CD4-positive, CD25-positive, alpha-beta regulatory T cell (primary cell): ENCODE data around the gene AADACL3. TPM values are rescaled to one million over a fixed set of nuclear protein-coding genes. Genes with fewer than 3 reads are reported as not detected.

Experiments used
- ATAC-seq, 2 donors: fragments of 150-1000 bp; cut with Tn5 transposase; one replicate each; pipeline ENCODE4 v1.10.0; 2021; ENCODE audit warnings: low read depth in 2 of 2, moderate number of reproducible peaks in 2 of 2, moderate library complexity in 1 of 2
- DNase-seq, 3 donors: peaks; one replicate each; pipeline versions ENCODE4 v3.0.0 to v3.0.0-alpha.2; 2012 to 2022; ENCODE audit warnings: mixed read lengths in 1 of 3
- H3K27ac ChIP-seq: one replicate; pipeline ENCODE4 v1.7.0; 2013; ENCODE audit warnings: mild to moderate bottlenecking, low read length; ENCODE audit not compliant: insufficient read depth, poor library complexity, severe bottlenecking
- H3K27me3 ChIP-seq: one replicate; pipeline ENCODE4 v1.7.0; 2013; ENCODE audit warnings: low read length; ENCODE audit not compliant: control insufficient read depth, insufficient read depth
- H3K36me3 ChIP-seq: one replicate; pipeline ENCODE4 v1.7.0; 2013; ENCODE audit warnings: mild to moderate bottlenecking, low read length, moderate library complexity; ENCODE audit not compliant: control insufficient read depth, insufficient read depth
- H3K4me1 ChIP-seq: 2 replicates; pipeline ENCODE4 v1.7.0; 2013; ENCODE audit warnings: mild to moderate bottlenecking, low read length; ENCODE audit not compliant: insufficient read depth, control insufficient read depth, poor library complexity, severe bottlenecking
- H3K4me3 ChIP-seq: one replicate; pipeline ENCODE4 v1.7.0; 2013; ENCODE audit warnings: low read depth, mild to moderate bottlenecking, low read length, moderate library complexity
- H3K9me3 ChIP-seq, 2 experiments: 1 replicate in 1 of 2; 2 replicates in 1 of 2; pipeline ENCODE4 v1.7.0; 2013; ENCODE audit warnings: low read length in 2 of 2, mild to moderate bottlenecking in 1 of 2, moderate library complexity in 1 of 2; ENCODE audit not compliant: control insufficient read depth in 2 of 2
- H3K27ac Mint-ChIP-seq, 3 donors: one replicate each; pipeline ENCODE4 v1.8.0; 2020 to 2022; ENCODE audit warnings: mild to moderate bottlenecking in 3 of 3, mixed read lengths in 3 of 3, moderate library complexity in 2 of 3
- H3K27me3 Mint-ChIP-seq: one replicate; pipeline ENCODE4 v1.8.0; 2022; ENCODE audit warnings: mild to moderate bottlenecking, mixed read lengths
- H3K36me3 Mint-ChIP-seq: one replicate; pipeline ENCODE4 v1.8.0; 2020; ENCODE audit warnings: mixed read lengths
- H3K4me1 Mint-ChIP-seq, 4 donors: one replicate each; pipeline ENCODE4 v1.8.0; 2020 to 2022; ENCODE audit warnings: mixed read lengths in 4 of 4, mild to moderate bottlenecking in 1 of 4
- H3K4me3 Mint-ChIP-seq, 4 donors: one replicate each; pipeline ENCODE4 v1.8.0; 2020 to 2022; ENCODE audit warnings: mild to moderate bottlenecking in 4 of 4, mixed read lengths in 4 of 4, moderate library complexity in 3 of 4
- H3K9me3 Mint-ChIP-seq, 7 donors: one replicate each; pipeline ENCODE4 v1.8.0; 2020 to 2022; ENCODE audit warnings: mixed read lengths in 7 of 7, mild to moderate bottlenecking in 3 of 7, moderate library complexity in 2 of 7
- polyA plus RNA-seq, 4 donors: library from polyadenylated mRNA; unstranded; fragments of 300-500 nt; fragmentation: Illumina TruSeq; gene quantifications; one replicate each; pipeline ENCODE4 v1.2.3, GENCODE V29; 2021
- total RNA-seq: library from RNA; stranded (reverse); gene quantifications from one replicate; pipeline ENCODE4 v1.2.3, GENCODE V29; 2022

Gene AADACL3
- total and polyA plus RNA-seq, 5 donors from 2014 or later = not detected

- H3K27ac Mint-ChIP-seq = no peak overlapping the region
- no peak for DNase-seq
These were observed 44.4 kb downstream of the AADACL3 start for GRCh38 chr1:12760256-12760795.

GRCh38 chr1:12761781-12762180 is 45.9 kb downstream of the AADACL3 start:
- H3K36me3 Mint-ChIP-seq = no peaks in the 10 kb centered on the region
- H3K27me3 Mint-ChIP-seq = no peaks in the 10 kb centered on the region
- Histone ChIP-seq H3K27me3 (peaks cover under 1% of the 10 kb centered on the region), H3K36me3 (no peaks in the 10 kb centered on the region), H3K9me3 (no peaks in the 10 kb centered on the region), H3K27ac (no peak overlapping the region), H3K4me3 (no peak overlapping the region), H3K4me1 (no peaks in the 10 kb centered on the region)
- H3K27ac Mint-ChIP-seq = no peak overlapping the region
- no peaks in the 10 kb centered on the region for H3K4me1 Mint-ChIP-seq
- no peak overlapping the region for H3K4me3 Mint-ChIP-seq
- H3K9me3 Mint-ChIP-seq = peaks cover 0 to 3% (median 0%) of the 10 kb centered on the region in 7 donors
- ATAC-seq (no peak), DNase-seq (no peak)

More at GRCh38 chr1:12760256-12760795, 44.4 kb downstream of the AADACL3 start:
- H3K4me1 Mint-ChIP-seq = no peaks in the 10 kb centered on the region
- H3K9me3 Mint-ChIP-seq = peaks cover 0 to 3% (median 0%) of the 10 kb centered on the region in 7 donors
- Histone ChIP-seq H3K9me3 (no peaks in the 10 kb centered on the region), H3K4me1 (no peaks in the 10 kb centered on the region), H3K27me3 (no peaks in the 10 kb centered on the region), H3K36me3 (no peaks in the 10 kb centered on the region), H3K4me3 (no peak overlapping the region), H3K27ac (no peak overlapping the region)
- no peak overlapping the region for H3K4me3 Mint-ChIP-seq
- H3K27me3 Mint-ChIP-seq = no peaks in the 10 kb centered on the region
- ATAC-seq = no peak
- no peaks in the 10 kb centered on the region for H3K36me3 Mint-ChIP-seq

- no peak overlapping the region for H3K27ac Mint-ChIP-seq
- H3K9me3 ChIP-seq = no peaks in the 10 kb centered on the region
- H3K9me3 Mint-ChIP-seq = peaks cover 0 to 3% (median 0%) of the 10 kb centered on the region in 7 donors
- H3K4me3 ChIP-seq = no peak overlapping the region
- DNase-seq = no peak
- H3K27ac ChIP-seq = no peak overlapping the region
- no peaks in the 10 kb centered on the region for H3K4me1 Mint-ChIP-seq
- ATAC-seq = no peak
- H3K36me3 ChIP-seq = no peaks in the 10 kb centered on the region
- H3K4me3 Mint-ChIP-seq = no peak overlapping the region
- H3K27me3 ChIP-seq = peaks cover 3% of the 10 kb centered on the region
- H3K27me3 Mint-ChIP-seq = peaks cover 5% of the 10 kb centered on the region
- no peaks in the 10 kb centered on the region for H3K36me3 Mint-ChIP-seq
- H3K4me1 ChIP-seq = no peaks in the 10 kb centered on the region
These were observed 46.9 kb downstream of the AADACL3 start for GRCh38 chr1:12762766-12763165.

GRCh38 chr1:12763479-12763878 is 47.6 kb downstream of the AADACL3 start:
- peaks cover 0 to 3% (median 0%) of the 10 kb centered on the region in 7 donors for H3K9me3 Mint-ChIP-seq
- H3K27me3 Mint-ChIP-seq = peaks cover 5% of the 10 kb centered on the region
- no peaks in the 10 kb centered on the region for H3K36me3 ChIP-seq
- H3K4me1 ChIP-seq = no peaks in the 10 kb centered on the region
- no peak overlapping the region for H3K27ac Mint-ChIP-seq
- H3K4me1 Mint-ChIP-seq = no peaks in the 10 kb centered on the region
- no peak overlapping the region for H3K4me3 ChIP-seq
- no peaks in the 10 kb centered on the region for H3K9me3 ChIP-seq
- DNase-seq = no peak
- H3K36me3 Mint-ChIP-seq = no peaks in the 10 kb centered on the region
- peaks cover 3% of the 10 kb centered on the region for H3K27me3 ChIP-seq
- no peak overlapping the region for H3K27ac ChIP-seq
- H3K4me3 Mint-ChIP-seq = no peak overlapping the region
- no peak for ATAC-seq

GRCh38 chr1:12764016-12764415 is 48.1 kb downstream of the AADACL3 start:
- Mint-ChIP-seq H3K4me3 (no peak overlapping the region), H3K4me1 (no peaks in the 10 kb centered on the region), H3K27ac (peak overlapping the region in 1 of 3 donors; percentile 7), H3K9me3 (peaks cover 0 to 3% (median 0%) of the 10 kb centered on the region in 7 donors), H3K36me3 (no peaks in the 10 kb centered on the region), H3K27me3 (peaks cover 6% of the 10 kb centered on the region)
- DNase-seq (no peak), ATAC-seq (no peak)
- H3K4me1 ChIP-seq = no peaks in the 10 kb centered on the region
- H3K36me3 ChIP-seq = no peaks in the 10 kb centered on the region
- H3K27me3 ChIP-seq = peaks cover 3% of the 10 kb centered on the region
- no peak overlapping the region for H3K27ac ChIP-seq
- no peak overlapping the region for H3K4me3 ChIP-seq
- H3K9me3 ChIP-seq = no peaks in the 10 kb centered on the region

GRCh38 chr1:12769031-12769430 is 53.1 kb downstream of the AADACL3 start:
- Histone ChIP-seq H3K9me3 (no peaks in the 10 kb centered on the region), H3K36me3 (no peaks in the 10 kb centered on the region), H3K27me3 (peaks cover 3% of the 10 kb centered on the region), H3K4me3 (no peak overlapping the region), H3K4me1 (no peaks in the 10 kb centered on the region), H3K27ac (no peak overlapping the region)
- Mint-ChIP-seq H3K4me1 (no peaks in the 10 kb centered on the region), H3K4me3 (no peak overlapping the region), H3K9me3 (peaks cover 0 to 1% (median 0%) of the 10 kb centered on the region in 7 donors), H3K27me3 (peaks cover 18% of the 10 kb centered on the region), H3K36me3 (no peaks in the 10 kb centered on the region), H3K27ac (no peak overlapping the region)
- ATAC-seq (no peak), DNase-seq (no peak)

- Mint-ChIP-seq H3K27ac (no peak overlapping the region), H3K27me3 (peaks cover 18% of the 10 kb centered on the region)
- ATAC-seq = no peak
These were observed 54.1 kb downstream of the AADACL3 start for GRCh38 chr1:12769976-12770505.

GRCh38 chr1:12770620-12771019 is 54.7 kb downstream of the AADACL3 start:
- H3K27me3 Mint-ChIP-seq = peaks cover 18% of the 10 kb centered on the region

More at GRCh38 chr1:12769976-12770505, 54.1 kb downstream of the AADACL3 start:
- H3K4me1 Mint-ChIP-seq = no peaks in the 10 kb centered on the region
- Histone ChIP-seq H3K4me1 (no peaks in the 10 kb centered on the region), H3K9me3 (no peaks in the 10 kb centered on the region), H3K36me3 (no peaks in the 10 kb centered on the region), H3K27me3 (peaks cover 3% of the 10 kb centered on the region), H3K27ac (no peak overlapping the region), H3K4me3 (no peak overlapping the region)
- no peaks in the 10 kb centered on the region for H3K36me3 Mint-ChIP-seq
- DNase-seq = no peak
- peaks cover 0 to 1% (median 0%) of the 10 kb centered on the region in 7 donors for H3K9me3 Mint-ChIP-seq
- no peak overlapping the region for H3K4me3 Mint-ChIP-seq

More at GRCh38 chr1:12770620-12771019, 54.7 kb downstream of the AADACL3 start:
- Mint-ChIP-seq H3K4me3 (no peak overlapping the region), H3K27ac (no peak overlapping the region), H3K4me1 (no peaks in the 10 kb centered on the region), H3K36me3 (no peaks in the 10 kb centered on the region), H3K9me3 (peaks cover 0 to 1% (median 0%) of the 10 kb centered on the region in 7 donors)
- H3K27ac ChIP-seq = no peak overlapping the region
- no peaks in the 10 kb centered on the region for H3K9me3 ChIP-seq
- H3K36me3 ChIP-seq = no peaks in the 10 kb centered on the region
- H3K27me3 ChIP-seq = peaks cover 3% of the 10 kb centered on the region
- H3K4me3 ChIP-seq = no peak overlapping the region
- DNase-seq (no peak), ATAC-seq (no peak)
- no peaks in the 10 kb centered on the region for H3K4me1 ChIP-seq
